ENCODE measurements around the gene POLR1D. TPM values are rescaled to one million over a fixed set of nuclear protein-coding genes. Genes with fewer than 3 reads are reported as not detected.

The POLR1D gene
- total and polyA plus RNA-seq, 4 donors: 31.4 to 45.0 (median 33.6) TPM

- no peaks in the 10 kb centered on the region for H3K9me3 ChIP-seq (ENCODE audit: control insufficient read depth in 4 of 4, low read length in 3 of 4)
- WGBS: 93% methylated on average over 1 of the region's 1 CpG
- no peaks in the 10 kb centered on the region for H3K36me3 ChIP-seq (ENCODE audit: control insufficient read depth in 4 of 4, insufficient read depth in 3 of 4, low read depth in 1 of 4, low read length in 3 of 4)
- DNase-seq (ENCODE audit: low spot score): no peak
- no peak overlapping the region for H3K27ac ChIP-seq (ENCODE audit: low read depth in 1 of 2, low read length in 2 of 2)
- peaks cover 0 to 6% (median under 1%) of the 10 kb centered on the region in 4 donors for H3K4me1 ChIP-seq (ENCODE audit: control insufficient read depth in 4 of 4, insufficient read depth in 4 of 4, low read length in 3 of 4)
- no peak overlapping the region for H3K9ac ChIP-seq (ENCODE audit: low read depth in 1 of 2, low read length in 2 of 2)
- H3K27me3 ChIP-seq (ENCODE audit: control insufficient read depth in 4 of 4, insufficient read depth in 4 of 4, low read length in 3 of 4): no peaks in the 10 kb centered on the region
- no peak overlapping the region for H3K4me3 ChIP-seq (ENCODE audit: low read depth in 1 of 3, low read length in 3 of 3)
- no peak for TF ChIP-seq FOXA1 (IDR thresholded peaks at IDR 0.05)
- no peak for TF ChIP-seq MAX (IDR thresholded peaks at IDR 0.05)
- TF ChIP-seq TAF1 (conservative IDR thresholded peaks at IDR 0.05): no peak
- TF ChIP-seq GABPA (IDR thresholded peaks at IDR 0.05 in 1 of 2, conservative IDR thresholded peaks at IDR 0.05 in 1 of 2): no peak
- TF ChIP-seq HNF4G (IDR thresholded peaks at IDR 0.05): no peak
- TF ChIP-seq ATF3 (IDR thresholded peaks at IDR 0.05): no peak
- no peak for TF ChIP-seq JUND (IDR thresholded peaks at IDR 0.05)
- TF ChIP-seq SP1 (IDR thresholded peaks at IDR 0.05): no peak
- no peak for TF ChIP-seq EGR1 (IDR thresholded peaks at IDR 0.05; ENCODE audit: low read depth in 2 of 2)
- no peak for TF ChIP-seq CTCF (IDR thresholded peaks at IDR 0.05; ENCODE audit: low read depth, low read length, missing input control)
- TF ChIP-seq HNF4A (conservative IDR thresholded peaks at IDR 0.05): no peak
- no peak for TF ChIP-seq REST (IDR thresholded peaks at IDR 0.05)
- TF ChIP-seq RAD21 (IDR thresholded peaks at IDR 0.05): no peak
- TF ChIP-seq FOXA2 (IDR thresholded peaks at IDR 0.05): no peak
- no peak for TF ChIP-seq ZBTB33 (IDR thresholded peaks at IDR 0.05)
- no peak for TF ChIP-seq NR2F2 (IDR thresholded peaks at IDR 0.05)
- no peak for TF ChIP-seq YY1 (IDR thresholded peaks at IDR 0.05)
Measured at GRCh38 chr13:27632648-27633047, 11.0 kb downstream of the POLR1D start.

GRCh38 chr13:27634231-27634630, 12.5 kb downstream of the POLR1D start:
- WGBS: 92% methylated on average over 2 of the region's 2 CpGs
- no peaks in the 10 kb centered on the region for H3K36me3 ChIP-seq (ENCODE audit: control insufficient read depth in 4 of 4, insufficient read depth in 3 of 4, low read depth in 1 of 4, low read length in 3 of 4)
- H3K9me3 ChIP-seq (ENCODE audit: control insufficient read depth in 4 of 4, low read length in 3 of 4): no peaks in the 10 kb centered on the region
- no peaks in the 10 kb centered on the region for H3K27me3 ChIP-seq (ENCODE audit: control insufficient read depth in 4 of 4, insufficient read depth in 4 of 4, low read length in 3 of 4)
- TF ChIP-seq RAD21 (IDR thresholded peaks at IDR 0.05) (no peak), YY1 (IDR thresholded peaks at IDR 0.05) (no peak), HNF4G (IDR thresholded peaks at IDR 0.05) (no peak)
- no peak overlapping the region for H3K9ac ChIP-seq (ENCODE audit: low read depth in 1 of 2, low read length in 2 of 2)
- H3K27ac ChIP-seq (ENCODE audit: low read depth in 1 of 2, low read length in 2 of 2): no peak overlapping the region
- H3K4me1 ChIP-seq (ENCODE audit: control insufficient read depth in 4 of 4, insufficient read depth in 4 of 4, low read length in 3 of 4): peaks cover 0 to 8% (median under 1%) of the 10 kb centered on the region in 4 donors
- DNase-seq (ENCODE audit: low spot score): no peak
- no peak overlapping the region for H3K4me3 ChIP-seq (ENCODE audit: low read depth in 1 of 3, low read length in 3 of 3)
